Uterus (tissue), 2 donors: ENCODE measurements around the gene PLBD2.

Experiments
- POLR2A ChIP-seq, 2 donors: fragments of 450-650 bp; IDR thresholded peaks; one replicate each; pipeline ENCODE4 v1.6.1; 2016; ENCODE audit warnings: antibody characterized with exemption in 2 of 2, mild to moderate bottlenecking in 1 of 2, moderate library complexity in 1 of 2
- TF ChIP-seq, protein P1 (sequence below), 4 experiments: fragments of 200-600 bp in 2 of 4; fragments of 450-650 bp in 2 of 4; sonication (generic) in 2 of 4; IDR thresholded peaks; one replicate each; pipeline ENCODE4 v1.5.1; 2016 to 2019; ENCODE audit warnings: antibody characterized with exemption in 4 of 4, mild to moderate bottlenecking in 2 of 4, moderate library complexity in 1 of 4

DNA sequence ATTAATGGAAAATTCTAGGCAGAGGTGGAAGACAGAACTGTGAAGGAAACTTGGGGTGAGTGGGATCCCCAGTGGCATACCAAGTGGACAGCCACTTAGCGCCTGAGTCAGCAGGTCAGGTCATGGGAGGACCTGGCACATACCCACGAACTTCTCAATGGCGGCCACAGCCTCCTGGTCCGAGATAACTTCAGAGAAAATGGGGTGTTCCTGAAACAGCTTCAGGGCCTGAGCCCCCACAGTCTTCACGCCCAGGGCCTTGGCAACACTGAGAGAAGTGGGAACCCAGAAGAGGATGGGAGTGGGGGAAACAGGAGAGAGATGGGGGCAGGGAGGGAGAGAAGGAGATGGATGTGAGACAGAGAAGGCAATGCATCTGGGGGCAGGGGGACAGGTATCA, 35.4 kb downstream of the PLBD2 start:
- TF ChIP-seq, protein P1, sequence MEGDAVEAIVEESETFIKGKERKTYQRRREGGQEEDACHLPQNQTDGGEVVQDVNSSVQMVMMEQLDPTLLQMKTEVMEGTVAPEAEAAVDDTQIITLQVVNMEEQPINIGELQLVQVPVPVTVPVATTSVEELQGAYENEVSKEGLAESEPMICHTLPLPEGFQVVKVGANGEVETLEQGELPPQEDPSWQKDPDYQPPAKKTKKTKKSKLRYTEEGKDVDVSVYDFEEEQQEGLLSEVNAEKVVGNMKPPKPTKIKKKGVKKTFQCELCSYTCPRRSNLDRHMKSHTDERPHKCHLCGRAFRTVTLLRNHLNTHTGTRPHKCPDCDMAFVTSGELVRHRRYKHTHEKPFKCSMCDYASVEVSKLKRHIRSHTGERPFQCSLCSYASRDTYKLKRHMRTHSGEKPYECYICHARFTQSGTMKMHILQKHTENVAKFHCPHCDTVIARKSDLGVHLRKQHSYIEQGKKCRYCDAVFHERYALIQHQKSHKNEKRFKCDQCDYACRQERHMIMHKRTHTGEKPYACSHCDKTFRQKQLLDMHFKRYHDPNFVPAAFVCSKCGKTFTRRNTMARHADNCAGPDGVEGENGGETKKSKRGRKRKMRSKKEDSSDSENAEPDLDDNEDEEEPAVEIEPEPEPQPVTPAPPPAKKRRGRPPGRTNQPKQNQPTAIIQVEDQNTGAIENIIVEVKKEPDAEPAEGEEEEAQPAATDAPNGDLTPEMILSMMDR (IDR thresholded peaks at IDR 0.05): no peak
- TF ChIP-seq POLR2A (IDR thresholded peaks at IDR 0.05): no peak
